ENCODE data around the gene ELMO3.

Gene ELMO3

GRCh38 chr16:67248401-67249177, 49.7 kb downstream of the ELMO3 start, which contains the start of gene SLC9A5 (continued):
- TF ChIP-seq REST (tag by site-specific recombination; IDR thresholded peaks at IDR 0.05) (no peak), KLF17 (tag by site-specific recombination; IDR thresholded peaks at IDR 0.05) (0 out of 2 replicates have a peak, but pooled peaks have one; percentile 29), ZFP37 (tag by site-specific recombination; IDR thresholded peaks at IDR 0.05) (no peak), ZNF223 (tag by site-specific recombination; IDR thresholded peaks at IDR 0.05) (no peak), ZNF274 (IDR thresholded peaks at IDR 0.05; ENCODE audit: low read length) (no peak), ZNF274 (tag by site-specific recombination; IDR thresholded peaks at IDR 0.05; ENCODE audit: borderline replicate concordance) (no peak), ZNF521 (tag by site-specific recombination; IDR thresholded peaks at IDR 0.05) (no peak), ZXDB (tag by site-specific recombination; IDR thresholded peaks at IDR 0.05) (no peak), ZNF266 (tag by site-specific recombination; IDR thresholded peaks at IDR 0.05; ENCODE audit: low read depth) (no peak), ZNF529 (tag by site-specific recombination; IDR thresholded peaks at IDR 0.05; ENCODE audit: insufficient replicate concordance) (no peak), ZBTB7A (tag by site-specific recombination; IDR thresholded peaks at IDR 0.05; ENCODE audit: low read depth) (peak; percentile 84; the same call in 1 of the 2 replicates), ZNF155 (tag by site-specific recombination; IDR thresholded peaks at IDR 0.05) (no peak), ZNF513 (tag by site-specific recombination; IDR thresholded peaks at IDR 0.05) (no peak), YY1 (tag by site-specific recombination; IDR thresholded peaks at IDR 0.05) (no peak), ZNF704 (tag by site-specific recombination; IDR thresholded peaks at IDR 0.05) (no peak), ZNF596 (tag by site-specific recombination; IDR thresholded peaks at IDR 0.05) (no peak), ZNF148 (tag by site-specific recombination; IDR thresholded peaks at IDR 0.05; ENCODE audit: borderline replicate concordance) (no peak), REPIN1 (tag by site-specific recombination; IDR thresholded peaks at IDR 0.05; ENCODE audit: low read depth) (no peak), ZNF707 (tag by site-specific recombination; IDR thresholded peaks at IDR 0.05) (no peak), ZNF366 (tag by site-specific recombination; conservative IDR thresholded peaks at IDR 0.05) (no peak), ZNF768 (tag by site-specific recombination; IDR thresholded peaks at IDR 0.05) (no peak), ZSCAN18 (tag by site-specific recombination; IDR thresholded peaks at IDR 0.05) (no peak), PRDM10 (tag by site-specific recombination; IDR thresholded peaks at IDR 0.05) (no peak), ZNF24 (tag by site-specific recombination; IDR thresholded peaks at IDR 0.05) (no peak)
